ENCODE data around the gene R3HDM2. TPM values are rescaled to one million over a fixed set of nuclear protein-coding genes. Genes with fewer than 3 reads are reported as not detected.

Gene R3HDM2
- polyA plus RNA-seq, 1 donor from 2014 or later = 11.1 TPM

DNA sequence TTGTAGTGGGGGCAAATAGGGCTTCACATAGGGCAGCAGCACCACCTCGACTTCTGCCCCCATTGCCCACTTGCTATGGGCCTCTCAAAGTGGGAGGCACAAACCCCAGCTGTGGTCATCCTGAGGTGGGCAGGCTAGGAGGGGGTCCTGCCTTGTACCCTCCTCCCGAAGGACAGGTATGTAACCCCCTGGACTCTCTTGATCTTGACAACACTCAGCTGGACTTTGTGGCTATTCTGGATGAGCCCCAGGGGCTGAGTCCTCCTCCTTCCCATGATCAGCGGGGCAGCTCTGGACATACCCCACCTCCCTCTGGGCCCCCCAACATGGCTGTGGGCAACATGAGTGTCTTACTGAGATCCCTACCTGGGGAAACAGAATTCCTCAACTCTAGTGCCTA lies 40.8 kb upstream of the R3HDM2 start:
- H3K27me3 ChIP-seq (ENCODE audit: insufficient read depth, low read depth, low read length) = peaks cover 63% of the 10 kb centered on the region
- H3K9me2 ChIP-seq (ENCODE audit: insufficient read depth, low read length) = no peaks in the 10 kb centered on the region

DNA sequence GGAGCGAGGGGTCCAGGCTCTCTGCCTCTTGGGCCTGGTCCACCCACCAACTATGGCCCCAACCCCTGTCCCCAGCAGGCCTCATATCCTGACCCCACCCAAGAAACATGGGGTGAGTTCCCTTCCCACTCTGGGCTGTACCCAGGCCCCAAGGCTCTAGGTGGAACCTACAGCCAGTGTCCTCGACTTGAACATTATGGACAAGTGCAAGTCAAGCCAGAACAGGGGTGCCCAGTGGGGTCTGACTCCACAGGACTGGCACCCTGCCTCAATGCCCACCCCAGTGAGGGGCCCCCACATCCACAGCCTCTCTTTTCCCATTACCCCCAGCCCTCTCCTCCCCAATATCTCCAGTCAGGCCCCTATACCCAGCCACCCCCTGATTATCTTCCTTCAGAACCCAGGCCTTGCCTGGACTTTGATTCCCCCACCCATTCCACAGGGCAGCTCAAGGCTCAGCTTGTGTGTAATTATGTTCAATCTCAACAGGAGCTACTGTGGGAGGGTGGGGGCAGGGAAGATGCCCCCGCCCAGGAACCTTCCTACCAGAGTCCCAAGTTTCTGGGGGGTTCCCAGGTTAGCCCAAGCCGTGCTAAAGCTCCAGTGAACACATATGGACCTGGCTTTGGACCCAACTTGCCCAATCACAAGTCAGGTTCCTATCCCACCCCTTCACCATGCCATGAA lies 40.3 kb upstream of the R3HDM2 start:
- Histone ChIP-seq H3K9me2 (ENCODE audit: insufficient read depth, low read length) (no peaks in the 10 kb centered on the region), H3K27ac (ENCODE audit: low read length) (no peak overlapping the region), H3K4me2 (ENCODE audit: low read length) (no peak overlapping the region), H3K9ac (ENCODE audit: low read length) (no peak overlapping the region), H2AFZ (ENCODE audit: low read depth, low read length) (no peak overlapping the region), H3K4me3 (ENCODE audit: low read length) (no peak overlapping the region), H3K27me3 (ENCODE audit: insufficient read depth, low read depth, low read length) (peaks cover 57% of the 10 kb centered on the region), H3K79me2 (replicated peaks; ENCODE audit: insufficient read depth, low read length) (no peaks in the 10 kb centered on the region), H4K20me1 (ENCODE audit: insufficient read depth) (no peaks in the 10 kb centered on the region), H3K36me3 (ENCODE audit: insufficient read depth, low read length) (no peaks in the 10 kb centered on the region), H3F3A (ENCODE audit: insufficient read depth, low read length, poor library complexity, severe bottlenecking) (no peaks in the 10 kb centered on the region), H3K9me3 (ENCODE audit: low read length) (no peaks in the 10 kb centered on the region)
- TF ChIP-seq, protein P1, sequence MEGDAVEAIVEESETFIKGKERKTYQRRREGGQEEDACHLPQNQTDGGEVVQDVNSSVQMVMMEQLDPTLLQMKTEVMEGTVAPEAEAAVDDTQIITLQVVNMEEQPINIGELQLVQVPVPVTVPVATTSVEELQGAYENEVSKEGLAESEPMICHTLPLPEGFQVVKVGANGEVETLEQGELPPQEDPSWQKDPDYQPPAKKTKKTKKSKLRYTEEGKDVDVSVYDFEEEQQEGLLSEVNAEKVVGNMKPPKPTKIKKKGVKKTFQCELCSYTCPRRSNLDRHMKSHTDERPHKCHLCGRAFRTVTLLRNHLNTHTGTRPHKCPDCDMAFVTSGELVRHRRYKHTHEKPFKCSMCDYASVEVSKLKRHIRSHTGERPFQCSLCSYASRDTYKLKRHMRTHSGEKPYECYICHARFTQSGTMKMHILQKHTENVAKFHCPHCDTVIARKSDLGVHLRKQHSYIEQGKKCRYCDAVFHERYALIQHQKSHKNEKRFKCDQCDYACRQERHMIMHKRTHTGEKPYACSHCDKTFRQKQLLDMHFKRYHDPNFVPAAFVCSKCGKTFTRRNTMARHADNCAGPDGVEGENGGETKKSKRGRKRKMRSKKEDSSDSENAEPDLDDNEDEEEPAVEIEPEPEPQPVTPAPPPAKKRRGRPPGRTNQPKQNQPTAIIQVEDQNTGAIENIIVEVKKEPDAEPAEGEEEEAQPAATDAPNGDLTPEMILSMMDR (IDR thresholded peaks at IDR 0.05; ENCODE audit: poor library complexity, severe bottlenecking) = no peak

More for the DNA sequence above, 40.8 kb upstream of the R3HDM2 start:
- Histone ChIP-seq H3K79me2 (replicated peaks; ENCODE audit: insufficient read depth, low read length) (no peaks in the 10 kb centered on the region), H3K9me3 (ENCODE audit: low read length) (no peaks in the 10 kb centered on the region), H3K4me3 (ENCODE audit: low read length) (no peak overlapping the region), H2AFZ (ENCODE audit: low read depth, low read length) (no peak overlapping the region), H3K36me3 (ENCODE audit: insufficient read depth, low read length) (no peaks in the 10 kb centered on the region), H3K9ac (ENCODE audit: low read length) (no peak overlapping the region), H3K27ac (ENCODE audit: low read length) (no peak overlapping the region), H3F3A (ENCODE audit: insufficient read depth, low read length, poor library complexity, severe bottlenecking) (no peaks in the 10 kb centered on the region), H4K20me1 (ENCODE audit: insufficient read depth) (no peaks in the 10 kb centered on the region), H3K4me2 (ENCODE audit: low read length) (no peak overlapping the region)
- TF ChIP-seq SMC3 (conservative IDR thresholded peaks at IDR 0.05; ENCODE audit: poor library complexity) = no peak
- TF ChIP-seq TAF1 (IDR thresholded peaks at IDR 0.05; ENCODE audit: low read depth) = no peak
- no peak for TF ChIP-seq POLR2AphosphoS5 (IDR thresholded peaks at IDR 0.05)
- no peak for TF ChIP-seq RAD21 (conservative IDR thresholded peaks at IDR 0.05)
- no peak for TF ChIP-seq MXI1 (conservative IDR thresholded peaks at IDR 0.05; ENCODE audit: poor library complexity, severe bottlenecking)
- TF ChIP-seq EP300 (conservative IDR thresholded peaks at IDR 0.05; ENCODE audit: poor library complexity, severe bottlenecking) = no peak
- TF ChIP-seq, protein P2, sequence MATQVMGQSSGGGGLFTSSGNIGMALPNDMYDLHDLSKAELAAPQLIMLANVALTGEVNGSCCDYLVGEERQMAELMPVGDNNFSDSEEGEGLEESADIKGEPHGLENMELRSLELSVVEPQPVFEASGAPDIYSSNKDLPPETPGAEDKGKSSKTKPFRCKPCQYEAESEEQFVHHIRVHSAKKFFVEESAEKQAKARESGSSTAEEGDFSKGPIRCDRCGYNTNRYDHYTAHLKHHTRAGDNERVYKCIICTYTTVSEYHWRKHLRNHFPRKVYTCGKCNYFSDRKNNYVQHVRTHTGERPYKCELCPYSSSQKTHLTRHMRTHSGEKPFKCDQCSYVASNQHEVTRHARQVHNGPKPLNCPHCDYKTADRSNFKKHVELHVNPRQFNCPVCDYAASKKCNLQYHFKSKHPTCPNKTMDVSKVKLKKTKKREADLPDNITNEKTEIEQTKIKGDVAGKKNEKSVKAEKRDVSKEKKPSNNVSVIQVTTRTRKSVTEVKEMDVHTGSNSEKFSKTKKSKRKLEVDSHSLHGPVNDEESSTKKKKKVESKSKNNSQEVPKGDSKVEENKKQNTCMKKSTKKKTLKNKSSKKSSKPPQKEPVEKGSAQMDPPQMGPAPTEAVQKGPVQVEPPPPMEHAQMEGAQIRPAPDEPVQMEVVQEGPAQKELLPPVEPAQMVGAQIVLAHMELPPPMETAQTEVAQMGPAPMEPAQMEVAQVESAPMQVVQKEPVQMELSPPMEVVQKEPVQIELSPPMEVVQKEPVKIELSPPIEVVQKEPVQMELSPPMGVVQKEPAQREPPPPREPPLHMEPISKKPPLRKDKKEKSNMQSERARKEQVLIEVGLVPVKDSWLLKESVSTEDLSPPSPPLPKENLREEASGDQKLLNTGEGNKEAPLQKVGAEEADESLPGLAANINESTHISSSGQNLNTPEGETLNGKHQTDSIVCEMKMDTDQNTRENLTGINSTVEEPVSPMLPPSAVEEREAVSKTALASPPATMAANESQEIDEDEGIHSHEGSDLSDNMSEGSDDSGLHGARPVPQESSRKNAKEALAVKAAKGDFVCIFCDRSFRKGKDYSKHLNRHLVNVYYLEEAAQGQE (IDR thresholded peaks at IDR 0.05; ENCODE audit: borderline replicate concordance) = no peak
- TF ChIP-seq EZH2 (IDR thresholded peaks at IDR 0.05; ENCODE audit: borderline replicate concordance, insufficient read depth, low read length, poor library complexity, severe bottlenecking) = no peak
- TF ChIP-seq, protein P1 (IDR thresholded peaks at IDR 0.05; ENCODE audit: poor library complexity, severe bottlenecking) = no peak

Data from neural cell (in vitro differentiated cells).